Activated T-helper 1 cell treated with Interleukin-2 at 50 U/mL for 16 hours (primary cell): Measurements from ENCODE around the gene UBE4A.

Source experiments
- DNase-seq: peaks from one replicate; pipeline ENCODE4 v3.0.0-alpha.2; 2020; ENCODE audit warnings: low read depth

The UBE4A gene

GRCh38 chr11:118437208-118438125 is 78.1 kb downstream of the UBE4A start:
- DNase-seq = peak; percentile 22

DNA sequence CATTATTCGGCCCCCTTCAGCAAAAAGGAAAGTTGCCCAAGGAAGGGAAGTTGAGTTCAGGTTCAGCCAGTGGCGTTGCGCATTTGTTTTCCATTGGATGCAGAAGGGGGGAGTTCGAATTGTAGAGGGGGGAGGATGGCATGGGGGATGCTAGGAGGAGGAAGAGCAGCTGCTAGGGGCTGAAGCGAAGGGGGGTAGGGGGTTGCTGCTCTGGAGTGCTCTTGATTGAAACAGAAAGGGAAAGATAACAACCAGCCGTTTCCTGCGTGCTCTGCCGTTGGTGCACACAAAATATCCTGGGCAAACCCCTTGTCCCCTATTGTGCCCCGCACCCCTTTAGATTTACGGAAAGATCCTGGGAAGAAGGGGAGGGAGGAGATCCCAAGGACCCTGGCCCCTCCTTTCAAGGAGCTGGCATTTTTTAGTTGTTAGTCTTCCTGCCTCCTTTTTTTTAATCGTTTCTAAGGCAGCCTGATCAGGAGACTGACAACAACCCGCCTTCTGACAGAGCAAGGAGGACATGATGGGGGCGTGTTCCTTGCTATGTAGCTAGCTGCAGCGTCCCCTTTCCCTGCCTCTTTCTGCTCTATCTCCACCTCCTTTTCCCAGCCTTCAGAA is 79.0 kb downstream of the UBE4A start:
- peak; percentile 23 for DNase-seq

DNA sequence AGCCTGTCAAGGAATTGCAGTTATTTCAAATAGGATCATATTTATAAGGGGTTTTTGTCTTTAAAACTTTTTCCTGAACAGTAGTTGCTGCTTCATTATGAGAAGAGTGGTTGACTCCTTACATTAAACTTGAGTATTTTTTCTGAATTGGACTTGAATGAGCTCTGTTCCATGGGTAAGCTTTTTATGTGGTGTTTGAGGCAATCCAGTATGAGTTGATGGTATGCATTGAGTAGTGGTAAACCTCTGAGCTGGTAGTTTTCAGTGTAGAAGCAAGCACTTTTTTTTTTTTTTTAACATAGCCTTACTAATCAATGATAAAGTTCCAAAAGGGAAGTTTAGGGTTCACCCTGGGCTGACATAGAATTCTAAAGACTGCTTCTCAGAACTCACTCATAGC is 80.2 kb downstream of the UBE4A start:
- DNase-seq = no peak

DNA sequence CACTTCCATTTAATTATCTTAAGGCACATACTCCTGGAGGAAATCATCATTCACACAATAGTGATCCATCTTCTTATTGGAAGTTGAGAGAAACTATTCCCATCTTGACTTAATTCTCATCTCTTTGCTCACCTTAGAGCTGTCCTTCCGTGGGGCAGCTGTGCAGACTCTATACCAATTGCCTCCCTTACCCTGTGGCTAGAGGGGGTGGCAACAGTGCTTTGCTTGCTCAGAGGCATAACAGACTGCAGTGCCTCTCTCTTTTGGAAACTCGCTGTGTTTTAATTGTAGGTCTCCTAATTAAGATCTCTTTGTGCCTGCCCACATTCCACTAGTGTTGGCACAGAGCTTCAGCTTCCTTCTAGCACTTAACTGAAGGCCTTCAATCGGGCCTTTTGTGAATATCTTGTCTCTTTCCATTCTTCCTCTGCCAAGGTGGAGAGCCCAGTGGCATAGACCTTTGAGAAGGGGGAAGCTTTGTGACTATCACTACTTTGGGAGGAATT is 82.4 kb downstream of the UBE4A start:
- no peak for DNase-seq

DNA sequence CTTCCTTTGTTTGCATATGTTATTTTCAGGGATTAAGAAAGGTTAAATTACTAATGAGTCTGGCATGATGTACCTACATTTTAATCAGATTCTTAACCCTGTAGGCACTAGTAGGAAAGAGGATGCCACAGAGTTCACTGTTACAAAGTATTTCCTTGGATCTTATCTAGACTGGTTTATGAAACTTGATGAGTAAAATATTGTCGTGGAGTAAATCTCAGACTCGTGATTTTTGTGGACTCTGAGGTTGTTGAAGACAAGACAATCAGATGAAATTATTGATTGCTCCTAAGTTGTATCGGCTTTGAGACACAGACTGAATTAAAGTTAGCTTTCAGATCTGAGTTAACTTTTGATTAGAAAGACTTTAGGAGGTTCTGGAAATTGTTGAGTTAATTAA is 82.9 kb downstream of the UBE4A start:
- DNase-seq = no peak

DNA sequence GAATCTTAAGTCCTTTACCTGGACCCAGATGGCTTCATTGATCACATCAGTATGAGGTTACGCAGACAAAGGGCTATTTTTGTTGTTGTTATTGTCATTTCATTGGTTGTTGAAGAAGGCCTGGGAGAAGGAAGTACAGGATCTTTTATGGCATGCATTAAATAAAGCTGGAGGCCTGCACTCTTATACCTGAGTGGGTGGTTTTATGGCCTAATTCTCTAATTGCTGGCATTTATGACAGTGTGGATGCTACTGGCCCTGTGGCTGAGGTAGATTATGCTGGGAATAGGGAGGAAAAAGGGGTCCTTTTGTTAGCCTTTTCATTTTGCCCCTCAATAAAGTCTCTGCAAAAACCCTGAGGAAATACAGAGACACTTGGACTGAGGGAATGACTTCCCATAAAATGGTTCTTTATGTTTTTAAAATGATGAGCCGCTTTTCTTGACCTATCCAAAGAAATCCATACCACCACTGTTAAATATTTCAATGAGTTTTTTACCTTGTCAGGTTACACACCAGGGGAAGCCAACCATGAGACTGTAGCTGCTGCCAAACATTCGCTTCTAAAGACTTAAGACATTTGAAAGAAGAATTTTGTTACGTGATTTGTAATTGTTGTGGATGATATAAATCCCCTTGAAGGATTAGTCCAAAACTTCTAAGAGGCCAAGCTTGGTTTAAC is 83.6 kb downstream of the UBE4A start:
- no peak for DNase-seq

- no peak for DNase-seq
Observed at GRCh38 chr11:118443590-118444218, 84.3 kb downstream of the UBE4A start.

GRCh38 chr11:118447423-118447822 is 88.0 kb downstream of the UBE4A start:
- no peak for DNase-seq

DNA sequence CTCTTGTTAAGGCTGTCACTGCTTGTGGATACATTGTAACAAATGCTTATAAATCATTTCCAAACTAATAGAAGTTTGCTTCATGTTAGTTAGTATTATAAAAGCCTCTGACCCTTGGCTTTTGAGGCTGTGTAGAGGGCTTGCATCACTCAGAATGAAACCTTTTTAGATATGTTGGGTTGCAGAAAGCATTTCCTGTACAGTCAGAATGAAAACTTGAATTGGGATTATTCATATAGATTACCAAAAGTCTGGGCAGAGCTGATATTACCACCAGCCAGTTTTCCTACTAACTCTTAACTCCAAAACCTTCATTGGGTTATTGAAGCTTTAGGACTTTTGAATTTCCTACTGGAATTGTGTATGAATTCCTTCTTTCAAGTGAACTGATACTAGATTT is 88.9 kb downstream of the UBE4A start:
- no peak for DNase-seq
